GM18520 (cell line): ENCODE data around the gene LIPC.

Experiments used
- ATAC-seq: cut with Tn5 transposase; IDR thresholded peaks from one replicate; pipeline ENCODE4 v1.9.1; 2021; ENCODE audit not compliant: unreplicated experiment

LIPC gene

DNA sequence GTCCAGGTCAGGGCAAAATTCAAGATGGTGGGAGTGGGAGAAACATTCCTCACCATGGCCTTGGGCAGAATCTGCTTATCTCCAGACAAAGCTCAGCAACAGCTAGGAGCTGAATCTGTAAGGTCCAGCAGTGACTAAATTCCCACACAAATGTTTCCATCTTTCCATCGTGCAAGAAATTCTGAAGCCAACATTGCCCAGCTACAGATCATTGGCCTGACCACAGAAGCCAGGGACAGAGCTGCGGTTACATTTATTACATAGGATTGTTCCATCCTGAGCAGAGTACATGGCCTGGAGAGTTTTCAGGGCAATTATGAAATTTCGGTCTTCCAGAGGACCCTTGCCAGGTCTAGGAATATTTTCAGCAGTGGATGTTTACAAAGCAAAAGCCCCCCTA lies 100.3 kb downstream of the LIPC start:
- no peak for ATAC-seq

DNA sequence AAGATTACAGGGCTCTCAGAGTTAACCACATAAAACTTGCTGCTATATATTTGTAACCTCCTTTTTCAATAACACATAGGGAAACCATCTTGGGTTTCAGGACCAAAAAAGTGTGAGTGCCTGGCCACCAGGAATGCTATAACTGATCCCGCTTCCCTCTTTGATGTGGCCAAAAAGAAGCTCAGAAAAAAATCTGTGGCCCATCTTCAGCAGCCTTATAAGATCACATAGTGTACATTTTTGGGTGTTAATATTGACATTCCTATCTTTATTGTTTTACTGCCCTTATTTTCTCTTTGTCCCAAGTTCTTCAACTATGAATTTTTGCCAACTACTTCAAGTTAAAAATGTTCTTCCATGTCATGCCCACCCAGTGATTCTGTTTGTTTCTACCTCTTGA lies 102.8 kb downstream of the LIPC start:
- ATAC-seq: no peak

GRCh38 chr15:58535337-58535736 lies 103.5 kb downstream of the LIPC start:
- ATAC-seq: no peak

DNA sequence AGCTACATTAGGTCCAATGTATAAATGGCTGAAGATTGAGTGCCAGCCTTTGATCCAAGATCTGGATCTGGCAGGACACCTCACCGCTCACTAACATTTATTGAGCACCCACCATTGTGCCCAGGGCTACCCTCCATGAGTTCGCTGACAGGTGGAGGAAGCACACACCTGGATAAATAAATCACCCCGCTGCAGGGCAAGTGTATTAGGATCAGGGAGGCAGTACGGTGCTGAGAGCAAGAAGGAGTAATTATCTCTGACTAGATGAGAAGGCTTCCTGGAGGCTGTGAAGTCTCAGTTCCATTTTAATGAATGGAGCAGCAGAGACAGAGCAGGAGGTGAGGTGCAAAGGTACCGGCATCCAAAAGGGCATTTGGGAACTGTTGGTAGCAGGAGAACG lies 104.1 kb downstream of the LIPC start:
- ATAC-seq: no peak

GRCh38 chr15:58536414-58536813 lies 104.6 kb downstream of the LIPC start:
- no peak for ATAC-seq

DNA sequence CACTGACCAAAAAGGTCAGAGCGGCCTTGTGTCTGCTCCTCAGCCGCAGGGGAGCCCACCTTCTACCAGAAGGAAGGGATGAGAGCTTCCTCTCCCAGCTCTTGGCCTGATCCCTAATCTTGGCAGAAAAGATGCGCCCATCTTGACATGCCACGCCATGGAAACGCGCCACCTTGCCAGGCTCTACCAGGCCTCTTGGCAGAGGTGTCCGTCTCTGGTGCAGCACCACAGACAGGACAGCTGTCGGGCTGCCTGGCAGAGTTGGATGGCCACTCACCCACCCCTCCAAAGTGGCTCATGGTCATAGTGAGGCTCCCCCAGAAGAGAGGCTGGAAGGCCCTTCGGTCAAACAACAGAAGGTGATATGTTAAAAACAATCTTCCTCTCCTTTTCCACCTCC lies 105.2 kb downstream of the LIPC start:
- ATAC-seq: no peak

GRCh38 chr15:58538225-58538727 lies 106.5 kb downstream of the LIPC start:
- no peak for ATAC-seq

DNA sequence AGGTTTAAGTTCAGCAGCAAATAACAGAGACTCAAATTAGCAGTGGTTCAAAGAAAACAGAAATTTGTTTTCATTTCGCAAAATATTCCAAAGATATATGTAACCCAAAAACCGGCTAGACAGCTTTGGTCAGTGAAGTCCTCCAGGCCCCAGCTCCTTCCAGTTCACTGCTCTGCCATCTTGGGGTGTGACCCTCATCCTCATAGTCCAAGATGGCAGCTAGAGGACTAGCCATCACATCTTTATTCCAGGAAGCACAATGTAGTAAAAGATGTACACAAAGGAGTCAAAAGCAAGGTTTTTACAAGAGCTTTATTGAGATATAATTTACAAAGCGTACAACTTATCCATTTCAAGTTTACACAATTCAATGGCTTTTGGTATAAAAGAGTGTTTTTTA lies 107.1 kb downstream of the LIPC start:
- ATAC-seq: no peak

DNA sequence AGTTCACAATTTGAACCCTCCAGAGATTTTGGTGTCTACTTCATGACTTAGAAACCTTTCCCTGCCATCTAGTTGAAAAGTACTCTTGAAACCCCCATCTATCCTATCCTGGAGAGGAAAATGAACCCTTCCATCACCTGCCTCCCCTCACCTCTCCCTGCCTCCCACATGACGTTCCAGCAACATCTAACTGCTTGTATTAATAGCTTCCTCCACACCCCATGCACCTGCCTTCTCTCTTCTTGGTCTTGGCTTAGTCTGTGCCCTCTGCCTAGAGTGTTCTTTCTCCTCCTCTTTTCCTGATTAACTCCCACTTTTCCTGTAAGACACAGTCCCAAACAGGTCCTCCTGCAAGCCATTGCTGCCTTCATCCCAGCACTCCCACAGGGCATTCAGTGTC lies 107.8 kb downstream of the LIPC start:
- ATAC-seq: no peak

DNA sequence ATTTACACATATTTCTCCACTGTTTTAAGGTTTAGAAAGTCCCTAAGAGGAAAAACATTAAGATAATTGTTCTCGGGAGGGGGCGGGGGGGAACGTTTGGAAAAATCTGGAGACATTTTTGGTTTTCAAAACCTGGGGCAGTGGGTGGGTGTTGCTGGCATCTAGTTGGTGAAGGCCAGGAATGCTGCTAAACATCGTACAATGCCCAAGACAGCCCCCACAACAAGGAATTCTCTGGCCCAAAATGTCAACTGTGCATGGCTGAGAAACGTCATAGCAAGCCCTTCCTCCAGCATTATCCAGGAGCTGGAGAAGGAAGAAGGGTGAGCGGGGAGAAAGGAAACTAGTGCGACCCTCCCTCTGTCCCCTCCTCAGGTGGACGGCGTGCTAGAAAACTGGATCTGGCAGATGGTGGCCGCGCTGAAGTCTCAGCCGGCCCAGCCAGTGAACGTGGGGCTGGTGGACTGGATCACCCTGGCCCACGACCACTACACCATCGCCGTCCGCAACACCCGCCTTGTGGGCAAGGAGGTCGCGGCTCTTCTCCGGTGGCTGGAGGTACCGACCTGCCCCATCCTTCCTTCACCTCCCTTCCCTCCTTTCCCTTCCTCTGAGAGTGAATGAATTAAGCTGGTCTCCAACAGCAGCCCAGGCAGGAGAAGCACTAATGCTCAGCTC lies 109.8 kb downstream of the LIPC start:
- no peak for ATAC-seq

GRCh38 chr15:58543664-58544335 lies 112.0 kb downstream of the LIPC start:
- ATAC-seq: no peak

DNA sequence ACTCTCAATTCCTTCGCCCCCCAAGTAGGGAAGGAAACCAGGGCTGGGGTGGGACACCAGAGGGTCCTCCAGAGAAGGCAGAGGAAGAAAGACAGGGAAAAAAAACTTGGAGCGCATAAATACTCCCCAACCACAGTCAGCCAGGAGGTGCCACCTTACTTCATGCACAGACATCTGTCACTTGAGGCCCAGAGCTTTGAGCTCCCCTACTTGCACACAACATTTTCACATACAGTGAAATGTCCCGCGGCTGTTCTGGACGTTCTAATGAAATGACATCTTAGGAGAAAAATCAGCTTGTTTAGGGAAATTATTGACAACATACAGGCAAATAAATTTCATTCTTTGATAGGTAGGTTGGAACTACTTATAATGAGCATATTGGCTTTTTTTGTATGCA lies 113.0 kb downstream of the LIPC start:
- no peak for ATAC-seq

- ATAC-seq: no peak
Observed at GRCh38 chr15:58545307-58546065, 113.7 kb downstream of the LIPC start.

- ATAC-seq: no peak
Observed at GRCh38 chr15:58546066-58546591, 114.3 kb downstream of the LIPC start.

DNA sequence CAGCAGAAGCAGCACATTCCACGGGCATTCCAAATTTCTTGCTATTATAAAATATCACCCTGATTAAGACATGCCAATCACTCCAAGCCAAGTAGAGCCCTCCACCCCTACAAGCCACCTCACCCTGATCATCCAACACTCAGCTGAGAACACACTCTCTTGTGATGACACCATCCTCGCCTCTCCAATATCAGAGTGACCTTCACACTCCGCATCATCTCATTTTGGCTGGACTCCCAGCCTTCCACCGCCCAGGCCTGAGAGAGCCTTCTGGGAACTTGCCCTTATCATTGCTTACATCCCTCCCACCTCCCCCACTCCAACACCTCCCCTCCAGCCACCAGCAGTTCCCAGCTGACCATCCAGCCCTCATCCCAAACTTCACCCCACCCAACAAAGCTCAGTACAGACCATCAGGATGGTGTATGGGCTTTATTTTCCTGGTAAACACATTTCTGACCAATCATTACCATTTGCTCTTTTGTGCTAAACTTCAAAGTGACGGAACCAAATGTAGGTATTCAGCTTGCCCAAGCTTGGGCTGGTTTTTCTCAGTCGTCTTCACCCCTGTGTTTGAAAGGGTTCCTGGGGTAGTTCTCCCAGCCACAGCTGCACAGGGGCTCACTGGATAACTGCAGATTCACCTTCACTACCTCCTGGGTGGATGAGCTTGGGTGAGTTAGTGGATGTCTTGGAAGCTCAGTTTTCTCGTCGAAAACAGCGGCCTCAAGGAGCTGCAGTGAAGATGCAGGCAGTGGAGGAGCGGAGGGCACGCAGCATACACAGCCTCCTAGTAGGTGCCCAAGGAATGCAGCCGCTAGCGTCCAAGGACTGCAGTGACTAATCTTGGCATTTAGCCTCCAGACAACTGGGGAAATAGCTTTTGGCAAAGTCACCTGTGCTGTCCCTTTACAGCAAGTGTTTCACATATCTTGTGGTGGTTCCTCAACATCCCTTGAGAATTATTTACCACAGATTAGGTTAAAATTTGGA lies 115.1 kb downstream of the LIPC start:
- ATAC-seq: no peak

DNA sequence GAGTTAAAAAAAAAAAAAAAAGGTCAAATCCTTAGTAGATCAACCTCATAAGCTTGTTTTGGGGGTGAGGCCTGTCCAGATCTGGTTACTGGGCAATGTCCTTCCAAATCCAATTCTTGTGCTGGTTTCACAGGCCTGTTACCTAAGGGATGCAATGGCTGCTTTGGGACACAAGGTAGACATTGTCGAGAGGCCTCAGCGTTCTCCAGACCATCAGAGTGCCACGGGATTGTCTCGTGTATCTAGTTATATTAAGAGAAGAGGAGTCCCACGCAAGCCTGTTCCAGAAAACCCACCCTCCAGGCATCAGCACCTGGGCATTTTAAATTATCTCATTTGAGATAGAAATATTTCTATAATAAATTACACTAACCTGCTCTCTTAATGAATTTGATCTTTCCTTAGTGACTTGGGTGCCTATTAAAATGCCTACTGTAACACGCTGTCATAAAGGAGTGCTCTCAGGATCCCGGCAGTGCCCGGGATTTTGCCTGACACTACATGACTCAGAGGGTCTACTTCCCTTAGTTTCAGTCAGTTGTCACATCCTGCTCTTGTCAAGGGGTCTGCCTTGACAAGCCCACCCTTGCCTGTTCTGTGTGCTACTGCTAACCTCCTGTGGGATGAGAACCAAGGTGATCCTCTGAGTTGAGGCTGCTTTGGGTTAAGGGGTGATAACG lies 116.0 kb downstream of the LIPC start:
- ATAC-seq: no peak

DNA sequence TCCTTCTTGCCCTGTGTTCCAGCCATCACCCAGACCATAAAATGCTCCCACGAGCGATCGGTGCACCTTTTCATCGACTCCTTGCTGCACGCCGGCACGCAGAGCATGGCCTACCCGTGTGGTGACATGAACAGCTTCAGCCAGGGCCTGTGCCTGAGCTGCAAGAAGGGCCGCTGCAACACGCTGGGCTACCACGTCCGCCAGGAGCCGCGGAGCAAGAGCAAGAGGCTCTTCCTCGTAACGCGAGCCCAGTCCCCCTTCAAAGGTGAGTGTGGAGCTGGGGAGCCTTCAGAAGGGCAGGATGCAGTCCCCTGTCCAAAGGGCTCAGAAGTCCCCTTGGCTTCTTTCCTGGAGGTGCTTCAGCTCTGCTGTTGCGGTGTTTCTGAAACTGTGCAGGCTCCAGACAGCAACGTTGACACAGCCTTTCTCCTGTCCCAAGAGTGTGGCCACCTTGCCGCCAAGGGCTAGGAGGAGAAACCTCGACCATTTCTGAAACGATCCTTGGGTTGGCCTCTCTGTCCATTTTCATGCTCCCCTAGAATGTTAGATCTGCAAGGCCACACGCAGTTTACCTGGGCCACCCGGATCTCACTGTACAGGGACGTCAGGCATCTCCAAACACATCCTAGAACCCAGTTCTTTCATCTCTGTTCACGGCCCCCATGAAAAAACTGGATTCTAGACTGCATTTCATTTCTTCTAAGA lies 116.7 kb downstream of the LIPC start:
- no peak for ATAC-seq

DNA sequence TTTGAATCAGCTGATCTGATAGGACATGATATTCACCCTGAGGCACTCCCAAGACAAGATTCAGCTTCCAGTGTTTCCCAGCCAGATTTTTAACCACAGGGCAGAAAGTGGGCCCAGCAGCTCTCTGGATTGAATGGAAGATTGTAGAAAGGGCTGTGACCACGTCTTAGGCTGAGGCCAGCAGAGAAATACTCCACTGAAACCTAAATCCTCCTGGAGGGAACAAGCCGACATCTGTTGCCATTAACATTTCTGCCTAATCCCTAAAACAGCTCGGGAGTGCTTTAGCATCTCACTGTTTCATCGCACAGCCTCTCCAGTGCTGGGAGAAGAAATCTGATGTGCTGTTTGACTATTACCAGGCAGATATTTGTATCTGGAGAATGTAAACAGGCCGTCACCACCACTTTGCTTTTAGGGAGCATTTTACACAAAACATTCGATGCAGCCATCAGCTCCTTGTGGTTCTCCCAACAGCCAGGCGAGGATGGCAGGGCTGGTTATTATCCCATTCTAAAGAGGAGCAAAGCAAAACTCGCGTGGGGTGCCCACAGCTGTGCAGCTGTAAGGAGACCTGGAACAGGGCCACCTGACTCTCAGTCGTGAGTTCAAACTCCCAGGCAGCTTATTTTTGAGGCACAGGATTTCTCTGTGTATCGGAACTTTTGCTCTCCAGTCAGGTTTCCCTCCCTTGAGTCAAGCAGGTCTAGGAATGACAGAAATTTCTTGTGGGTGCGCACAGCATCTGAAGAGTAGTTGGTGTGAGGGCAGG lies 117.4 kb downstream of the LIPC start:
- ATAC-seq: no peak

DNA sequence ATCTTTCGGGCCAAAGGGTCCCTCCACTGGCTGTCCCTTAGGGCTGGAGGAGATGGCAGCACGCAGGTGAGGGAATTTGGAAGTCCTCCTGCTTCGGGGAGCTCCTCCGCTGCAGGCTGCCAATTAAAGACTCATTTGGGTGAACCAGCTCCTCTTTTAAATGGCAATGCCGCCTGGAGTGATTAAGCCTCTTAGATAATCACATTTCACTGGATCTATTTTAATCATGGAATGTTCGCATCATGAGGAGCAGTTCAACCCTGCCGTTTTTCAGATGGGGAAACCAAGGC lies 117.9 kb downstream of the LIPC start:
- ATAC-seq: no peak
